ENCODE data around the gene ADAMTS17. TPM values are rescaled to one million over a fixed set of nuclear protein-coding genes. Genes with fewer than 3 reads are reported as not detected.
"Not testable (repeated sequence)": the region's sequence is repeated elsewhere in the genome, so short reads cannot be mapped to it uniquely, and the experiment has no call there.

Gene ADAMTS17
- total RNA-seq, 1 experiment from 2014 or later, result 1.8 TPM

- TF ChIP-seq, protein P1, sequence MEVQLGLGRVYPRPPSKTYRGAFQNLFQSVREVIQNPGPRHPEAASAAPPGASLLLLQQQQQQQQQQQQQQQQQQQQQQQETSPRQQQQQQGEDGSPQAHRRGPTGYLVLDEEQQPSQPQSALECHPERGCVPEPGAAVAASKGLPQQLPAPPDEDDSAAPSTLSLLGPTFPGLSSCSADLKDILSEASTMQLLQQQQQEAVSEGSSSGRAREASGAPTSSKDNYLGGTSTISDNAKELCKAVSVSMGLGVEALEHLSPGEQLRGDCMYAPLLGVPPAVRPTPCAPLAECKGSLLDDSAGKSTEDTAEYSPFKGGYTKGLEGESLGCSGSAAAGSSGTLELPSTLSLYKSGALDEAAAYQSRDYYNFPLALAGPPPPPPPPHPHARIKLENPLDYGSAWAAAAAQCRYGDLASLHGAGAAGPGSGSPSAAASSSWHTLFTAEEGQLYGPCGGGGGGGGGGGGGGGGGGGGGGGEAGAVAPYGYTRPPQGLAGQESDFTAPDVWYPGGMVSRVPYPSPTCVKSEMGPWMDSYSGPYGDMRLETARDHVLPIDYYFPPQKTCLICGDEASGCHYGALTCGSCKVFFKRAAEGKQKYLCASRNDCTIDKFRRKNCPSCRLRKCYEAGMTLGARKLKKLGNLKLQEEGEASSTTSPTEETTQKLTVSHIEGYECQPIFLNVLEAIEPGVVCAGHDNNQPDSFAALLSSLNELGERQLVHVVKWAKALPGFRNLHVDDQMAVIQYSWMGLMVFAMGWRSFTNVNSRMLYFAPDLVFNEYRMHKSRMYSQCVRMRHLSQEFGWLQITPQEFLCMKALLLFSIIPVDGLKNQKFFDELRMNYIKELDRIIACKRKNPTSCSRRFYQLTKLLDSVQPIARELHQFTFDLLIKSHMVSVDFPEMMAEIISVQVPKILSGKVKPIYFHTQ (CRISPR knock-in tag; IDR thresholded peaks at IDR 0.05), result no peak
These were observed 266.5 kb downstream of the ADAMTS17 start (continued) for GRCh38 chr15:100075229-100075628.

DNA sequence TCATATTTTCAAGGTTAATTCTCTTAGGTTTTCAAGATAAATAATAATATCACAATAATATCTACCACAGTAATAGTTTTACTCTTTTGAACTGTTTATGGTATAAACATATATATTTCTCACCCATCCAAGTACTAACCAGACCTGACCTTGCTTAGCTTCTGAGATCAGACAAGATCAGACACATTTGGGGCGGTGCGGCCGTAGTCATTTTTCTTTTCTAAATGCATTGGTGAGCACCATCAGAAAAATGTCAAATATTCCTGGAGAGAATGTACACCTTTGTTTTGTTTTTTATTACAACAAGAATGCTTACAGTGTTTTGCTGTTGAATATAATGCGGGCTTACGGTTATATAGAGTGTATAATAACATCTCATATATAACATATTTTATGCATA, 267.8 kb downstream of the ADAMTS17 start:
- no peaks in the 10 kb centered on the region for H3K4me1 Mint-ChIP-seq
- no peak overlapping the region for H3K4me3 Mint-ChIP-seq
- ChIA-PET POLR2A (no interaction called here), CTCF (no interaction called here)
- ATAC-seq (no peak), DNase-seq (ENCODE audit: low spot score) (no peak)
- H3K27ac Mint-ChIP-seq, result no peak overlapping the region
- H3K36me3 Mint-ChIP-seq, result no peaks in the 10 kb centered on the region
- 0 out of 2 replicates have a peak, but pooled peaks cover 2% of the 10 kb centered on the region for H3K27me3 Mint-ChIP-seq (ENCODE audit: low read depth)
- peaks cover 6% of the 10 kb centered on the region for H3K9me3 Mint-ChIP-seq
- TF ChIP-seq CREM (CRISPR knock-in tag; IDR thresholded peaks at IDR 0.05) (no peak), GRHL2 (CRISPR knock-in tag; IDR thresholded peaks at IDR 0.05; ENCODE audit: insufficient replicate concordance, severe bottlenecking) (no peak), JUN (CRISPR knock-in tag; IDR thresholded peaks at IDR 0.05) (no peak), RORB (CRISPR knock-in tag; IDR thresholded peaks at IDR 0.05) (no peak), ZNF263 (CRISPR knock-in tag; IDR thresholded peaks at IDR 0.05; ENCODE audit: low read depth) (no peak)
- TF ChIP-seq, protein P2, sequence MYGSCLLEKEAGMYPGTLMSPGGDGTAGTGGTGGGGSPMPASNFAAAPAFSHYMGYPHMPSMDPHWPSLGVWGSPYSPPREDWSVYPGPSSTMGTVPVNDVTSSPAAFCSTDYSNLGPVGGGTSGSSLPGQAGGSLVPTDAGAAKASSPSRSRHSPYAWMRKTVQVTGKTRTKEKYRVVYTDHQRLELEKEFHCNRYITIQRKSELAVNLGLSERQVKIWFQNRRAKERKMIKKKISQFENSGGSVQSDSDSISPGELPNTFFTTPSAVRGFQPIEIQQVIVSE (CRISPR knock-in tag; IDR thresholded peaks at IDR 0.05; ENCODE audit: borderline replicate concordance), result no peak

DNA sequence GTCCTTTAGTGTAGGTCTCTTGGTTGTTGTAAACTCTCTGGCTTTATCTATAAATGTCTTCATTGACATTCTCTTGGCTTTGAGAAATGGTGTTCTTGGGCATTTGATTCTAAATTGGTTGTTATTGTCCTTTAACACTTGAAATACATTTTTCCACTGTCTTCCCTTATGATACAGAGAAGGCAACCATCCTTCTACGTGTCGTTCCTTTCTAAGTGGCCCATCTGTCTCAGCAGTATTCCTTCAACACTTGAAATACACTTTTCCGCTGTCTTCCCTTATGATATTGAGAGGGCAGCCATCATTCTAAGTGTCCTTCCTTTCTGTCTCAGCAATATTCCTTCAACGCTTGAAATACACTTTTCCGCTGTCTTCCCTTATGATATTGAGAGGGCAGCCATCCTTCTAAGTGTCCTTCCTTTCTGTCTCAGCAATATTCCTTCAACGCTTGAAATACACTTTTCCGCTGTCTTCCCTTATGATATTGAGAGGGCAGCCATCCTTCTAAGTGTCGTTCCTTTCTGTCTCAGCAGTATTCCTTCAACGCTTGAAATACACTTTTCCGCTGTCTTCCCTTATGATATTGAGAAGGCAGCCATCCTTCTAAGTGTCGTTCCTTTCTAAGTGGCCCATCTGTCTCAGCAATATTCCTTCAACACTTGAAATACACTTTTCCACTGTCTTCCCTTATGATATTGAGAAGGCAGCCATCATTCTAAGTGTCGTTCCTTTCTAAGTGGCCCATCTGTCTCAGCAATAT, 275.1 kb downstream of the ADAMTS17 start:
- H3K36me3 Mint-ChIP-seq, H3K4me3 Mint-ChIP-seq, POLR2A ChIA-PET: not testable (repeated sequence)

GRCh38 chr15:100061944-100062343, 279.8 kb downstream of the ADAMTS17 start:
- no peak overlapping the region for H3K4me3 Mint-ChIP-seq
- ATAC-seq (no peak), DNase-seq (ENCODE audit: low spot score) (no peak)
- H3K4me1 Mint-ChIP-seq, result no peaks in the 10 kb centered on the region
- H3K36me3 Mint-ChIP-seq, result no peaks in the 10 kb centered on the region
- ChIA-PET CTCF (no interaction called here), POLR2A (no interaction called here)
- TF ChIP-seq FOXP4 (CRISPR knock-in tag; IDR thresholded peaks at IDR 0.05) (no peak), NR1H2 (CRISPR knock-in tag; IDR thresholded peaks at IDR 0.05) (no peak), ZNF396 (CRISPR knock-in tag; IDR thresholded peaks at IDR 0.05; ENCODE audit: borderline replicate concordance) (no peak), NR3C1 (CRISPR knock-in tag; conservative IDR thresholded peaks at IDR 0.05; ENCODE audit: low read depth) (no peak), KAT7 (CRISPR knock-in tag; IDR thresholded peaks at IDR 0.05; ENCODE audit: borderline replicate concordance) (no peak)
- TF ChIP-seq, protein P3, sequence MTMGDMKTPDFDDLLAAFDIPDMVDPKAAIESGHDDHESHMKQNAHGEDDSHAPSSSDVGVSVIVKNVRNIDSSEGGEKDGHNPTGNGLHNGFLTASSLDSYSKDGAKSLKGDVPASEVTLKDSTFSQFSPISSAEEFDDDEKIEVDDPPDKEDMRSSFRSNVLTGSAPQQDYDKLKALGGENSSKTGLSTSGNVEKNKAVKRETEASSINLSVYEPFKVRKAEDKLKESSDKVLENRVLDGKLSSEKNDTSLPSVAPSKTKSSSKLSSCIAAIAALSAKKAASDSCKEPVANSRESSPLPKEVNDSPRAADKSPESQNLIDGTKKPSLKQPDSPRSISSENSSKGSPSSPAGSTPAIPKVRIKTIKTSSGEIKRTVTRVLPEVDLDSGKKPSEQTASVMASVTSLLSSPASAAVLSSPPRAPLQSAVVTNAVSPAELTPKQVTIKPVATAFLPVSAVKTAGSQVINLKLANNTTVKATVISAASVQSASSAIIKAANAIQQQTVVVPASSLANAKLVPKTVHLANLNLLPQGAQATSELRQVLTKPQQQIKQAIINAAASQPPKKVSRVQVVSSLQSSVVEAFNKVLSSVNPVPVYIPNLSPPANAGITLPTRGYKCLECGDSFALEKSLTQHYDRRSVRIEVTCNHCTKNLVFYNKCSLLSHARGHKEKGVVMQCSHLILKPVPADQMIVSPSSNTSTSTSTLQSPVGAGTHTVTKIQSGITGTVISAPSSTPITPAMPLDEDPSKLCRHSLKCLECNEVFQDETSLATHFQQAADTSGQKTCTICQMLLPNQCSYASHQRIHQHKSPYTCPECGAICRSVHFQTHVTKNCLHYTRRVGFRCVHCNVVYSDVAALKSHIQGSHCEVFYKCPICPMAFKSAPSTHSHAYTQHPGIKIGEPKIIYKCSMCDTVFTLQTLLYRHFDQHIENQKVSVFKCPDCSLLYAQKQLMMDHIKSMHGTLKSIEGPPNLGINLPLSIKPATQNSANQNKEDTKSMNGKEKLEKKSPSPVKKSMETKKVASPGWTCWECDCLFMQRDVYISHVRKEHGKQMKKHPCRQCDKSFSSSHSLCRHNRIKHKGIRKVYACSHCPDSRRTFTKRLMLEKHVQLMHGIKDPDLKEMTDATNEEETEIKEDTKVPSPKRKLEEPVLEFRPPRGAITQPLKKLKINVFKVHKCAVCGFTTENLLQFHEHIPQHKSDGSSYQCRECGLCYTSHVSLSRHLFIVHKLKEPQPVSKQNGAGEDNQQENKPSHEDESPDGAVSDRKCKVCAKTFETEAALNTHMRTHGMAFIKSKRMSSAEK (CRISPR knock-in tag; IDR thresholded peaks at IDR 0.05; ENCODE audit: borderline replicate concordance), result no peak
- TF ChIP-seq, protein P2 (CRISPR knock-in tag; IDR thresholded peaks at IDR 0.05; ENCODE audit: borderline replicate concordance), result no peak
- TF ChIP-seq, protein P4, sequence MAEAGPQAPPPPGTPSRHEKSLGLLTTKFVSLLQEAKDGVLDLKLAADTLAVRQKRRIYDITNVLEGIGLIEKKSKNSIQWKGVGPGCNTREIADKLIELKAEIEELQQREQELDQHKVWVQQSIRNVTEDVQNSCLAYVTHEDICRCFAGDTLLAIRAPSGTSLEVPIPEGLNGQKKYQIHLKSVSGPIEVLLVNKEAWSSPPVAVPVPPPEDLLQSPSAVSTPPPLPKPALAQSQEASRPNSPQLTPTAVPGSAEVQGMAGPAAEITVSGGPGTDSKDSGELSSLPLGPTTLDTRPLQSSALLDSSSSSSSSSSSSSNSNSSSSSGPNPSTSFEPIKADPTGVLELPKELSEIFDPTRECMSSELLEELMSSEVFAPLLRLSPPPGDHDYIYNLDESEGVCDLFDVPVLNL (CRISPR knock-in tag; IDR thresholded peaks at IDR 0.05; ENCODE audit: borderline replicate concordance, low read depth), result no peak
- peaks cover 12% of the 10 kb centered on the region for H3K27me3 Mint-ChIP-seq (ENCODE audit: low read depth)
- no peak overlapping the region for H3K27ac Mint-ChIP-seq
- peaks cover 12% of the 10 kb centered on the region for H3K9me3 Mint-ChIP-seq

More for the DNA sequence above, 275.1 kb downstream of the ADAMTS17 start:
- ATAC-seq; CTCF ChIA-PET; H3K27me3 Mint-ChIP-seq (ENCODE audit: low read depth); H3K27ac Mint-ChIP-seq; H3K4me1 Mint-ChIP-seq; DNase-seq (ENCODE audit: low spot score): not testable (repeated sequence)
- peaks cover 32% of the 10 kb centered on the region for H3K9me3 Mint-ChIP-seq
